Glomerular endothelial cell (primary cell): ENCODE measurements around the gene HPCAL1. TPM values are rescaled to one million over a fixed set of nuclear protein-coding genes. Genes with fewer than 3 reads are reported as not detected.

Experiments
- DNase-seq: peaks from one replicate; pipeline ENCODE4 v3.0.0-alpha.2; 2011; ENCODE audit warnings: low read depth, low spot score; ENCODE audit errors: extremely low read depth
- total RNA-seq: library from RNA; depleted of rRNA; stranded (reverse); fragments of >200 nt; gene quantifications from 2 replicates; pipeline ENCODE4 v1.2.3, GENCODE V29; 2015

Gene HPCAL1
- total RNA-seq, 1 donor from 2014 or later, result 114 TPM

GRCh38 chr2:10347562-10347948 lies 44.9 kb downstream of the HPCAL1 start:
- no peak for DNase-seq

- no peak for DNase-seq
Measured at GRCh38 chr2:10348891-10349290, 46.2 kb downstream of the HPCAL1 start.

GRCh38 chr2:10350761-10351160 lies 48.1 kb downstream of the HPCAL1 start:
- DNase-seq, result no peak

GRCh38 chr2:10352361-10352760 lies 49.7 kb downstream of the HPCAL1 start:
- no peak for DNase-seq

GRCh38 chr2:10352972-10353371 lies 50.3 kb downstream of the HPCAL1 start:
- no peak for DNase-seq

GRCh38 chr2:10353931-10354330 lies 51.2 kb downstream of the HPCAL1 start:
- DNase-seq, result no peak

GRCh38 chr2:10354399-10354798 lies 51.7 kb downstream of the HPCAL1 start:
- no peak for DNase-seq

GRCh38 chr2:10355471-10356438 lies 53.1 kb downstream of the HPCAL1 start:
- no peak for DNase-seq

- DNase-seq, result no peak
Measured at GRCh38 chr2:10356439-10356811, 53.7 kb downstream of the HPCAL1 start.

GRCh38 chr2:10357193-10358169 lies 54.8 kb downstream of the HPCAL1 start:
- no peak for DNase-seq

GRCh38 chr2:10359246-10359645 lies 56.5 kb downstream of the HPCAL1 start:
- DNase-seq, result no peak

GRCh38 chr2:10359731-10360329 lies 57.1 kb downstream of the HPCAL1 start:
- no peak for DNase-seq

- DNase-seq, result no peak
Measured at GRCh38 chr2:10360460-10360849, 57.8 kb downstream of the HPCAL1 start.

- DNase-seq, result no peak
Measured at GRCh38 chr2:10360850-10361588, 58.3 kb downstream of the HPCAL1 start.

- DNase-seq, result no peak
Measured at GRCh38 chr2:10362096-10362897, 59.6 kb downstream of the HPCAL1 start.

- DNase-seq, result no peak
Measured at GRCh38 chr2:10362898-10363454, 60.3 kb downstream of the HPCAL1 start.

GRCh38 chr2:10363861-10364610 lies 61.3 kb downstream of the HPCAL1 start:
- no peak for DNase-seq

- no peak for DNase-seq
Measured at GRCh38 chr2:10365412-10365811, 62.7 kb downstream of the HPCAL1 start.
